Left cardiac atrium (tissue), 4 donors: ENCODE data around the gene ADRA2C. TPM values are rescaled to one million over a fixed set of nuclear protein-coding genes. Genes with fewer than 3 reads are reported as not detected.

Experiments
- ATAC-seq, 2 donors: fragments of 200-7000 bp; cut with Tn5 transposase; one replicate each; pipeline ENCODE4 v1.9.1; 2020; ENCODE audit warnings: mild to moderate bottlenecking in 2 of 2, moderate library complexity in 2 of 2
- DNase-seq: peaks from one replicate; pipeline ENCODE4 v3.0.0-alpha.2; 2020
- intact Hi-C, 2 donors: fragments of 100-400 bp; cut with DNase I; formaldehyde crosslinking; loops; one replicate each; pipeline versions ENCODE4 v1.14.1 to v1.15.1; 2022 to 2023
- total RNA-seq, 2 donors: library from RNA; stranded (reverse); fragmentation: NEBNext Ultra II Directional; extraction: Animal tissue kit (Norgen Biotek cat#: 25700); gene quantifications; one replicate each; pipeline ENCODE4 v1.2.1, GENCODE V29; 2021
- donor health status: DM: no; HTN: yes; CAD: no.
- donor health status: DM: no; HTN: yes; CAD: no; lungs with severe emphysema.
- donor health status: DM: yes; HTN: yes; CAD: no.
- donor health status: Dilated cardiomyopathy.

The ADRA2C gene
- total RNA-seq, 2 donors from 2014 or later = 6.8 TPM

- DNase-seq (no peak), ATAC-seq (no peak)
Measured at GRCh38 chr4:3730422-3731190, 35.6 kb upstream of the ADRA2C start.

GRCh38 chr4:3732076-3733028, 33.8 kb upstream of the ADRA2C start:
- DNase-seq (no peak), ATAC-seq (no peak)
- intact Hi-C loops = no loop called here

More at GRCh38 chr4:3730422-3731190, 35.6 kb upstream of the ADRA2C start:
- intact Hi-C loops = no loop called here

- intact Hi-C loops = no loop called here
- no peak for ATAC-seq
- no peak for DNase-seq
Measured at GRCh38 chr4:3733195-3733594, 33.0 kb upstream of the ADRA2C start.

- ATAC-seq (no peak), DNase-seq (no peak)
- intact Hi-C loops = no loop called here
Measured at GRCh38 chr4:3735196-3735595, 31.0 kb upstream of the ADRA2C start.

- intact Hi-C loops = no loop called here
- no peak for DNase-seq
- ATAC-seq = no peak
Measured at GRCh38 chr4:3736290-3736689, 29.9 kb upstream of the ADRA2C start.

- DNase-seq (no peak), ATAC-seq (no peak)
- intact Hi-C loops = no loop called here
Measured at GRCh38 chr4:3736806-3737205, 29.4 kb upstream of the ADRA2C start.

- intact Hi-C loops = no loop called here
- no peak for DNase-seq
- ATAC-seq = no peak
Measured at GRCh38 chr4:3739577-3739976, 26.6 kb upstream of the ADRA2C start.

GRCh38 chr4:3740256-3740655, 25.9 kb upstream of the ADRA2C start:
- DNase-seq = no peak
- intact Hi-C loops = no loop called here
- ATAC-seq = no peak

GRCh38 chr4:3741217-3742011, 24.8 kb upstream of the ADRA2C start:
- DNase-seq (no peak), ATAC-seq (no peak)
- intact Hi-C loops = no loop called here

GRCh38 chr4:3742610-3743009, 23.6 kb upstream of the ADRA2C start:
- DNase-seq (no peak), ATAC-seq (no peak)
- intact Hi-C loops = no loop called here

- ATAC-seq (no peak), DNase-seq (no peak)
- intact Hi-C loops = no loop called here
Measured at GRCh38 chr4:3744232-3744631, 22.0 kb upstream of the ADRA2C start.

- intact Hi-C loops = no loop called here
- ATAC-seq (no peak), DNase-seq (no peak)
Measured at GRCh38 chr4:3744901-3745300, 21.3 kb upstream of the ADRA2C start.

- ATAC-seq = no peak
- DNase-seq = no peak
- intact Hi-C loops = no loop called here
Measured at GRCh38 chr4:3745886-3746656, 20.1 kb upstream of the ADRA2C start.

- DNase-seq (no peak), ATAC-seq (no peak)
- intact Hi-C loops = no loop called here
Measured at GRCh38 chr4:3746701-3747580, 19.2 kb upstream of the ADRA2C start.

GRCh38 chr4:3747581-3747904, 18.6 kb upstream of the ADRA2C start:
- intact Hi-C loops = no loop called here
- DNase-seq = no peak
- no peak for ATAC-seq

- intact Hi-C loops = no loop called here
- DNase-seq (no peak), ATAC-seq (no peak)
Measured at GRCh38 chr4:3748136-3748898, 17.9 kb upstream of the ADRA2C start.

GRCh38 chr4:3749081-3749480, 17.1 kb upstream of the ADRA2C start:
- ATAC-seq = no peak
- DNase-seq = no peak
- intact Hi-C loops = no loop called here
